NCI-H69 (cell line): Measurements from ENCODE around the gene ALDH1L1.

Experiments used
- DNase-seq: peaks from one replicate; lab custom pipeline; 2025; lab: John Stamatoyannopoulos, UW

ALDH1L1 gene

GRCh38 chr3:126054870-126055269, 125.5 kb downstream of the ALDH1L1 start:
- DNase-seq, result no peak

- DNase-seq, result no peak
Observed at GRCh38 chr3:126053949-126054569, 126.3 kb downstream of the ALDH1L1 start.
